HG03025 (cell line): ENCODE measurements around the gene CPTP.
"Not testable (repeated sequence)": the region's sequence is repeated elsewhere in the genome, so short reads cannot be mapped to it uniquely, and the experiment has no call there.

Experiments used
- ATAC-seq: cut with Tn5 transposase; IDR thresholded peaks from one replicate; pipeline ENCODE4 v1.9.1; 2021; ENCODE audit warnings: mild to moderate bottlenecking, moderate library complexity; ENCODE audit not compliant: unreplicated experiment, low FRiP score

The CPTP gene

DNA sequence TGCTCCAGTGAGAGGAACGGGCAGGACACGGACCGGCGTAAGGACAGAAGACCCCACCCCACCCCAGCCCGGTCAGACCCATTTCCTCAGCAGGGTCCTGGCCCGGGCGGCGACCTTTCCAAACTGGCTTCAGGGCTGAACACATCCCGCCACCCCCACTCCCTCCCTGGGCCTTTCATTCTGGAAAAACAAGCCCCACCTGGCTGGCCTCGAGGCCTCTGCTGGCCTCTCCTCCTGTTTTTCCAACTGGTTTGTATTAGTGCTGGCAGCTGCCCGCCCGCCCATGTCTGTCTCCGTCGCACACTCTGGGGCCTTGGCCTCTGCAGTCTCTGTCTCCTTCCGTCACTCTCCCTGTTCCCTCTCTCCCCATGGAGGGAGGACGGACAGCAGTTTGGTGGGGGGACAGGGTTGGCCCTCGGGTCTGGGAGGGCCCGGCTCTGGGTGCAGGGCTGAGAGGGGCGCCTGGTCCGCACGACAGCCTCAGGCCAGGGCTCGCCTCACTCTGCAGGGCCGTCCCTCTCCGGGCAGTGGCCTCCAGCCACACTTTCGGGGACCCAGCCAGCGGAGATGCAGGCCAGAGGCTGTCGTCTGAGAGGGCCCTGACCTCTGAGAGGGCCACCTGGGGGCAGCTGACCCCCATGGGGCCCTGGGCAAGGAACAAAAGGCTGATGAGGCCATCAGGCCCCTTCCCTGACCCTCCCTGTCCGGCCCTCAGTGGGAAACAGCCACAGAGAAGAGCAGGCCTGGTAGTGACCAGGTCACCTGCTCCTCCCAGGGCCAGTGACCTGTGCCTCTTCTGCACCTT, 35.3 kb downstream of the CPTP start:
- no peak for ATAC-seq

GRCh38 chr1:1360506-1361169, 36.0 kb downstream of the CPTP start:
- no peak for ATAC-seq

GRCh38 chr1:1361233-1361981, 36.8 kb downstream of the CPTP start:
- ATAC-seq = no peak

DNA sequence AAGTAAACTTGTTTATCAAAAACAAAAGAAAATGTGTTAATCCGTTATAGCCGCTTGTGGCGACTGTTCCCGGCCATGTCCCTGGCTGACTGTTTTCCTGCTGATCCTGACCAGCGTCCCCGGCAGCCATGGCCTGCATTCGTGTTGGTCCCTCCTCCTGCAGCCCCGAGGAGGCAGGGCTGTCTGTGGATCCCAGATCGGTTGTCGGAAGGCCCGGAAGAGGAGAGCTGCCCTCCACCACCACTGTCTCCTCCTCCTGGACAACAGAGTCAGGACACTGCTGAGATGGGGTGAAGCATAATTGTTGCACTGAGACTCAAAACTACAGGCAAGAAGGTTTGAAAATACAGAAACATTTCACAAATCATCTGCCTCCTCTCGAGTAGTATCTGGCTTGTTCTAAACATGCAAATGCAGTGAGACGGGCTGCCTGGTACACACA, 37.4 kb downstream of the CPTP start:
- ATAC-seq = no peak

- no peak for ATAC-seq
Observed at GRCh38 chr1:1364266-1364665, 39.7 kb downstream of the CPTP start.

GRCh38 chr1:1365875-1366698, 41.5 kb downstream of the CPTP start:
- ATAC-seq = no peak

- ATAC-seq = no peak
Observed at GRCh38 chr1:1366699-1367066, 42.1 kb downstream of the CPTP start.

DNA sequence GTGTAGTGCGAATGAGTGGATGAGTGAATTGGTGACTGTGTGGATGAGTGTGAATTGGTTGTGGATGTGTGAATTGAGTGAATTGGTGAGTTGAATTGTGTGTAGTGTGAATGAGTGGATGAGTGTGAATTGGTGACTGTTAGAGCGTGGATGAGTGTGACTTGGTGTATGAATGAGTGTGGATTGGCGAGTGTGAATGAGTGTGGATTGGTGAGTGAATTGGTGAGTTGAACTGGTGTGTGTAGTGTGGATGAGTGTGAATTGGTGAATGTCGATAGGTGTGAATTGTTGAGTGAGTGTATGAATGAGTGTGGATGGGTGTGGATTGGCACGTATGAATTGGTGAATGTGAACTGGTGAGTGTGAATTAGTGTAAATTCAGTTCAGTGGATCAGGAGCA, 42.7 kb downstream of the CPTP start:
- ATAC-seq = no peak

DNA sequence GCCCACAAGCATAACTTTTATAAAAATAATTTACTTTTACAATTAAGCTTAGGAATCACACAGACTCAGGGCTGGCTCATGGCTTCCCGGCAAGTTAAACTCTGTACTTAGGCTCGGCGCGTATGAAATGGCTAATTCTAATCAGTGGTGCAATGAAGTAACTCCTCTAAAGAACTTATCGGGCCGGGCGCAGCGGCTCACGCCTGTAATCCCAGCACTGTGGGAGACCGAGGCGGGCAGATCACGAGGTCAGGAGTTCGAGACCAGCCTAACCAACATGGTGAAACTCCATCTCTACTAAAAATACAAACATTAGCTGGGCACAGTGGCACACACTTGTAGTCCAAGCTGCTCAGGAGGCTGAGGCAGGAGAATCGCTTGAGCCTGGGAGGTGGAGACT, 45.5 kb downstream of the CPTP start:
- not testable (repeated sequence) for ATAC-seq

DNA sequence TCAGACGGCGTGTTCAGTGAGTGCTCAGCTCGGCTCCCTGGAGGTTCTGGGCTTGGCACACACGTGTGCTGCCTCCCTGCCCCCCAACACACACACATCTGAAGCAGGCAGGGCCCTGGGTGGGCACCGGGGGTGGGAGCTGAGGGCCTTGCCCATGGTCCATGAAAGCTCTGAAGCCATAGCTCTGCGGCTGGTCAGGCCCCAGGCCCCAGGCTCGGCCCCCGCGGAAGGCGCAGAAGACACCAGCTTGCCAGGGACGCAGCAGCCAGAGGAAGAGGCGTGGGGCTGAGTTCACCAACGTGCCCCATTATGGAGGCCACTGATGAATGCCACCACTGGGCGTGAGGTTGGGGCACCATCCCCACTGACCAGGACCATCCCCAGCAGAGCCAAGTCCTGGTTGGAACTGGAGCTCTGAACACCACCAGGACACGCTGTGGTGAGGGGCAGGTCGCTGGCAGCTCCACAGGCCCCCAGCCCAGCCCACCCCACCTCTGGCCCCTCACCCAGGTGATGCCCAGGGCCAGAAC, 46.2 kb downstream of the CPTP start:
- ATAC-seq = no peak

- ATAC-seq = no peak
Observed at GRCh38 chr1:1371364-1371745, 46.8 kb downstream of the CPTP start.

DNA sequence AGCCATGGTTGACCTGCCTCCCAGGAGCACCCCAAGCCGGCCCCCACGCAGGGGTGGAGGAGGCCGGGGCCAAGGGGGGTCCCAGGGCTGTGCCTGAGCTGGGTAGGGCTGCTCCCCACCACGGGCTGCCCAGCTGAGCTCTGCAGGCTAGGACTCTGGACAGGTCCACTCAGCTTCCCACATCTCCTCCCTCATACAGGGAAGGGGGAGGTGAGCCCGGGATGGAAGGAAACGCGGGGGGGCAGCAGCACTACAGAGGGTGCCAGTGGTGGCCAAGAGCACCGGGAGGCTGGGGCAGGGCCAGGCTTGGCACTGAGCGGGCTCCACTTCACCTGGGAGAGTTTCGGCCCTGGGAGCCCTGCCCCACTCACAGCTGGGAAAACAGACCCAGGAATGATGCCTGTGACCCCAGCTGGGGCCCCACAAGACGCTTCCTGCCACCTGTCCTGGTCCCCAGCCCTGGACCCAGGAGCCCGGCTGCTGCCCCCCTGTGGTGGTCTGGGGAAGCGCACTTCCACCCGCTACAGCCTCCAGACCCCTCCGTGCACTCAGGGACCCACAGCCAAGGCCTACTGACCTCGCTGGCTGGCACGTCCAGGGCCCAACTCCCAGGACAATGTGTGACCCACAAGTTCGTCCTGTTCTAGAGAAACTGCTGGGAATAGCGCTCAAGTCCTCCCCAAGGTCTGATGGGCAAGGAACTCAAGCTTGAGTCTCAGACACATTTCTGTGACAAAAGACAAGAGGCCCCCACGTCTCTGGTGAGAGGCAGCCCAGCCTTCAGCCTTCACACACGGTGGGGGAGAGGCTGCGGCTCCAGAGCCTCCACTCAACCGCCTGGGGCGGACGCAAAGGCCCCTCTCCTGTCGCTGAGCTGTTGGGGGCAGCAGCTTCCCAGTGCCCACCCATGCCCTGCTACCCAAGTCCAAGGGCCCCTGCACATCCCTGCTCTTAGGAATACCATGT, 47.4 kb downstream of the CPTP start:
- no peak for ATAC-seq

DNA sequence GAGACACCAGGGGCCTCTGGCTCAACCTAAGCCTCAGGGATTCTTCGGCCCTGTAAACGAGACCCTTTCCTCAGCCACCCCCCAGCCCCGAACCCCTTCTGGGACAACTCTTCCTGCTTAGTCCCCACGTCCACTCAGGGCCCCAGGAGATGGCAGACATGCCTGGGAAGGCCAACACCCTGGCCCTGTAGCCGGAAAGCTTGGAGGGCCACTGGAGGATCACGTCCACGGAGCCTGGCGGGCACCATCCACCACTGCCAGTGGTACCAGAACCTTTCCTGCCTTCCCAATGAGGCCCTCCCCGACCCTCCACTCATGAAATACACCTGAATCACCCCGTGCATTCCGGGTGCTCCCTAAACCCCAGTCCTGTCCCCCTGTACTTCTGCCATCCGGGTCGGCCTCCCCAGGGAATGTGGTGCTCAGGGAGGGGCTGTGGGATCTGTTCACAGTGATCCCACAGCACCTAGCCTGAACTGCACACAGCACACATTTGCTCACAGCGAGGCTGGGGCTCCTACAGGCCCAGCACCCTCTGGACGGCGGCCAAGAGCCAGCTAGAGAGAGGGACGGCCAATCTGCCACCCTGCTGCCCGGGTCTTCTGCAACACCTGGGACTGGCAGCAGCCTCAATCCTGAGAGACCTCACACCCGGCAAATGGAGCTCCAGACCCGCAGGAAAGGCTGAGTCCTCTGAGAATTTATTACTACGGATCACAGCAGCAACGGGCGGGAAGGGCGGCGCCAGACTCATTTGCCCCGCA, 48.6 kb downstream of the CPTP start:
- no peak for ATAC-seq

DNA sequence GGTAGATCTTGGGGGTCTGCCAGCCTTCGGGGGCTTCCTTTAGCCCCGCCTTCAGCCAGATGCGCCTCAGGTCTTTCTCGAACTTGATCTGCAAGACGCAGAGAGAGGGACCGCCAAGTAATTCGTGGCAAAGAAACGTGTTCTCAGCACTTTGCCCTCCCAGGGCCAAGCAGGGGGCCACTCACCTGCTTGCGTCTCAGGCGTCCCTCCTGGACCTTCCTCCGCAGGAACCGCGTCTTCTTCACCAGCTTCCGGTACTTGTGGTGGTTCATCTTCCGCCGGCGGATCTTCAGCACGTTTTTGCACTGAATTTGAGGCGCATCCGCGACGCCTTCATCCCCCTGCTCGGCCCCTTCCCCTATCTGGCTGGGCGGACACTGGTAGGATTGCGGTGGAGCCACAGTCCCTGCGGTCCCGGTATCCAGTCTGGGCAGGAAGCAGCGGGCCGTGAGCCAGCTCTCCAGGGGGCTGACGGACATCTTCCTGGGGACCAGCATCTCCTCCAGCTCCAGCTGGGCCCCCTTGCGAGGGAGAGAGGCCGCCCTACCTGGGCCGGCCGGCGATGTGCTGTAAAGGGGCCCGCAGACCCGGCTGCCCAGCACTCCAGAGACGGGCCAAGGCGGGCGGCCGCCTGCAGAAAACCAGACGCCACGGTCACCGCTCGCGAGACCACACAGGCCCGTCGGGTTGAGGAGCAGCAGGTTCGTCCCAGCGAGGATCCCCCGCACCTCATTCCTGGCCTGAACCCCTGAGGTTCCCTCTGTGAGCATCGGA, 49.4 kb downstream of the CPTP start:
- ATAC-seq = no peak

DNA sequence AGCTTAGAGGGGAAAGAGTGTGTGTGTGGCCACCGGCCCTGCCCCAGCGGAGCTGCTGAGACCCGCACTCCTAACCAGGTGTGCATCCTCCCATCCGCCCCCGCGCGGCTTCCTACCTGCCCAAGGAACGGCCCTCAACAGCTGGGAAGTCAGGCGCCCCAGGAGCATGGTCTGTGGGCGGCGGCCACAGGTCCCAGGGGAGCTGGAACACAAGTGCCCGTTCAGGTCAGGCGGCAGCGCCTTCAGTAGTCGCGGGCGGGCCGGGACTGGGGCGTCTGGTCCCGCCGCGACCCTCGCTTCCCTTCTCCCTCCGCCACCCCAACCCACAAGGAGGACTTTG, 50.0 kb downstream of the CPTP start:
- peak; percentile 1 for ATAC-seq

DNA sequence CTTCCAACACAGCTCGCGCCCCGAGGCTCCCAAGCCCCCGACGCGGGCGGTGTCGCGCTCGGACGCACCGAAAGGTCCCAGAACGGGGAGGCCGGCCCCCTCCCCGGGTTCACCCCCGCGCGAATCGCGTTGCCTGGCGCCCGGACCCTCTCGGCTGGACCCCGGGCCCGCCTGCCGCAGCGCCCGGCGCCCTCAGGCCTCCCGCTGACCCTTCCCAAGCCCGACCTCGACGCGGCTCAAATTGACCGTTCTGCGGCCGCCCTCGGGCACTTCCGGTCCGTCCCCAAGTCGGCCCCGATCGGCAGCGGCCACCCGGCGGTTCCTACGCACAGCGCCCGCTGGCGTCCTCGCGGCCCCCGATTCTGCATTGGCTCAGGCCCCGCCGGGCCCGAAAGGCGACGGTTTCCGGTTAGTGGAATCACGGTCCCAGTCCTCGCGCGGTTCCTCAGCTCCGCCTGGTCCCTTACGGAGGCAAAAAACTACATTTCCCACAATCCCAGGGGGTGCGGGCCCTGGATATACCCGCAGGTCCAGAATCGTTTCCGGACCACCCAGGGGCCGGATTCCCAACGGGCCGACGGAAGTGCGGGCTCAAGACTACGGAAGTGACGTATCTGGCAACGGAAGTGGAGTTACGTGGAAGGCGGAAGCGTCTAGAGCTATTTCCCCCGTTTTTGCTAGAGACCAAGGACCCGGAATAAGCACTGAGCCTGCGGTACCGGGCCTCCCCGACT, 50.5 kb downstream of the CPTP start, which contains the start of gene AURKAIP1:
Gene AURKAIP1, minus strand, starts transcription at position 279 of the 734 bp plus-strand sequence. CDS start 451 bp downstream, outside the sequence.
- peak; percentile 85 for ATAC-seq
